SK-N-MC (cell line): ENCODE results near the gene CCDC57.

ENCODE experiments used
- EZH2 ChIP-seq: fragments of 200-600 bp; sonication (generic); IDR thresholded peaks from one replicate; pipeline ENCODE4 v1.6.1; 2017; ENCODE audit warnings: antibody characterized with exemption
- FOXP2 ChIP-seq: optimal IDR thresholded peaks from 2 replicates; pipeline ENCODE3; 2011; ENCODE audit warnings: mild to moderate bottlenecking, moderate library complexity; ENCODE audit not compliant: insufficient read depth; ENCODE audit errors: extremely low read length, control extremely low read depth
- POLR2AphosphoS5 ChIP-seq: IDR thresholded peaks from 2 replicates; pipeline ENCODE4 v1.6.1; 2012; ENCODE audit warnings: mild to moderate bottlenecking, low read depth, low read length, borderline replicate concordance

DNA sequence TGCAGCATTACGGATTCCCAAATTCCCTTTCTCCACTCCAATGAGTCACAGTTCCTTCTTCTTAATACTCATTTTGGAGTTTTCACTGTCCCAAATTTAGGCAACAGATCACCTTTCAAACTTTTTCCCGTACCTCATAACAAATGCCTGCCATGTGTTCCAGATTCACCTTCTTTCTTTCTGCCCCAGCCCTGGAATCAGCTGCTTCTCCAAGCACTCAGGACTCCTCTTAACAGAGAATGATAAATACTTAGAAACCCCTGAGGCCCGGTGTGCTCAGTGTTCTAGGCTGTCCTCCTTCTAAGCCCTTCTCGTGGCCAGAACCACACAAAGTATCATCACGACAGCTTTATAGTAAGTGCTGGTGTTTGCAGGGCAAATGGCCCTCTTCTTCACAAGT is 45.9 kb upstream of the CCDC57 start:
- TF ChIP-seq EZH2 (no peak), POLR2AphosphoS5 (no peak), FOXP2 (no peak)
